Activated CD8-positive, alpha-beta memory T cell treated with anti-CD3 and anti-CD28 coated beads for 36 hours (primary cell): Measurements from ENCODE around the gene ARMCX5. TPM values are rescaled to one million over a fixed set of nuclear protein-coding genes. Genes with fewer than 3 reads are reported as not detected.

Experiments used
- CTCF ChIA-PET: fragments of 350-600 bp; sonication (Branson Sonifier 250); formaldehyde crosslinking; loops from one replicate; lab custom pipeline; 2021; ENCODE audit warnings: antibody characterized with exemption; lab: Charles Lee
- POLR2A ChIA-PET: fragments of 350-600 bp; sonication (Branson Sonifier 250); formaldehyde crosslinking; loops from one replicate; lab custom pipeline; 2021; ENCODE audit warnings: antibody characterized with exemption; lab: Charles Lee
- total RNA-seq, 2 experiments: library from RNA; stranded (reverse); gene quantifications; one replicate each; pipeline ENCODE4 v1.2.3, GENCODE V29; 2021

Gene ARMCX5
- 1 to 10 TPM; 6.2 to 8.1 TPM for total RNA-seq

GRCh38 chrX:102599084-102599950 is at the start of gene ARMCX5:
Gene ARMCX5 (plus strand): TSS chrX:102599515. CDS start chrX:102602142, 2,627 bp downstream.
- POLR2A ChIA-PET, result interaction anchor here (0.6 to 0.7 kb wide), 2 partner anchors 45 to 74 kb away, joined by 6 read pairs; no protein-coding TSS in a partner anchor

GRCh38 chrX:102558607-102559006 is 40.7 kb upstream of the ARMCX5 start:
- ChIA-PET POLR2A (no interaction called here), CTCF (no interaction called here)

More at GRCh38 chrX:102599084-102599950, at the start of gene ARMCX5:
- CTCF ChIA-PET, result interaction anchor here (0.9 kb wide), 1 partner anchor 61 kb away, joined by 5 read pairs; no protein-coding TSS in a partner anchor

GRCh38 chrX:102560423-102561068 is 38.8 kb upstream of the ARMCX5 start:
- ChIA-PET POLR2A (no interaction called here), CTCF (no interaction called here)

GRCh38 chrX:102580891-102581290 is 18.4 kb upstream of the ARMCX5 start:
- CTCF ChIA-PET, result no interaction called here
- POLR2A ChIA-PET, result no interaction called here

- ChIA-PET CTCF (no interaction called here), POLR2A (no interaction called here)
Observed at GRCh38 chrX:102593367-102593766, 5.9 kb upstream of the ARMCX5 start.

GRCh38 chrX:102599951-102600579 is 750 bp downstream of the ARMCX5 start:
- CTCF ChIA-PET, result no interaction called here
- POLR2A ChIA-PET, result no interaction called here

- POLR2A ChIA-PET, result no interaction called here
- CTCF ChIA-PET, result no interaction called here
Observed at GRCh38 chrX:102604327-102604726, 5.0 kb downstream of the ARMCX5 start.

- CTCF ChIA-PET, result no interaction called here
- POLR2A ChIA-PET, result no interaction called here
Observed at GRCh38 chrX:102606115-102606514, 6.8 kb downstream of the ARMCX5 start.

- CTCF ChIA-PET, result no interaction called here
- POLR2A ChIA-PET, result no interaction called here
Observed at GRCh38 chrX:102610905-102611304, 11.6 kb downstream of the ARMCX5 start.

- ChIA-PET POLR2A (no interaction called here), CTCF (no interaction called here)
Observed at GRCh38 chrX:102624105-102624504, 24.8 kb downstream of the ARMCX5 start.

- POLR2A ChIA-PET, result no interaction called here
- CTCF ChIA-PET, result no interaction called here
Observed at GRCh38 chrX:102627640-102628039, 28.3 kb downstream of the ARMCX5 start.

- POLR2A ChIA-PET, result no interaction called here
- CTCF ChIA-PET, result no interaction called here
Observed at GRCh38 chrX:102637561-102637960, 38.2 kb downstream of the ARMCX5 start.

GRCh38 chrX:102650903-102651241 is 51.6 kb downstream of the ARMCX5 start:
- POLR2A ChIA-PET, result interaction anchor here (0.6 kb wide), 1 partner anchor 97 kb away, joined by 5 read pairs; no protein-coding TSS in a partner anchor
- CTCF ChIA-PET, result no interaction called here

GRCh38 chrX:102651242-102652011 is 52.1 kb downstream of the ARMCX5 start, which contains the start of gene GPRASP1:
Gene GPRASP1 (plus strand): TSS chrX:102651483. CDS start chrX:102653914, 2,431 bp downstream.
- CTCF ChIA-PET, result no interaction called here

GRCh38 chrX:102652031-102652688 is 52.8 kb downstream of the ARMCX5 start:
- CTCF ChIA-PET, result no interaction called here
- POLR2A ChIA-PET, result no interaction called here

More at GRCh38 chrX:102651242-102652011, 52.1 kb downstream of the ARMCX5 start, which contains the start of gene GPRASP1:
- POLR2A ChIA-PET, result interaction anchor here (0.6 kb wide), 1 partner anchor 97 kb away, joined by 5 read pairs; no protein-coding TSS in a partner anchor
